SK-N-MC (cell line): ENCODE data around the gene NBPF20.
"Not testable (repeated sequence)": the region's sequence is repeated elsewhere in the genome, so short reads cannot be mapped to it uniquely, and the experiment has no call there.

Experiments
- EZH2 ChIP-seq: fragments of 200-600 bp; sonication (generic); IDR thresholded peaks from one replicate; pipeline ENCODE4 v1.6.1; 2017; ENCODE audit warnings: antibody characterized with exemption
- FOXP2 ChIP-seq: optimal IDR thresholded peaks from 2 replicates; pipeline ENCODE3; 2011; ENCODE audit warnings: mild to moderate bottlenecking, moderate library complexity; ENCODE audit not compliant: insufficient read depth; ENCODE audit errors: extremely low read length, control extremely low read depth
- POLR2AphosphoS5 ChIP-seq: IDR thresholded peaks from 2 replicates; pipeline ENCODE4 v1.6.1; 2012; ENCODE audit warnings: mild to moderate bottlenecking, low read depth, low read length, borderline replicate concordance

- not testable (repeated sequence) for TF ChIP-seq POLR2AphosphoS5, EZH2, FOXP2
Observed at GRCh38 chr1:145459063-145459462, 33.7 kb upstream of the NBPF20 start.
